K562 (cell line): ENCODE results near the gene NAT10.

Experiments
- CHD2 ChIP-seq: IDR thresholded peaks from 2 replicates; pipeline ENCODE4 v1.6.1; 2011; ENCODE audit warnings: low read depth, low read length
- IRF2 ChIP-seq: sonication (generic); formaldehyde crosslinking; IDR thresholded peaks from 2 replicates; pipeline ENCODE4 v1.8.1; 2022; ENCODE audit warnings: mild to moderate bottlenecking, missing genetic modification reagents
- KLF10 ChIP-seq: fragments of 250-450 bp; sonication (Bioruptor Pico); IDR thresholded peaks from 2 replicates; pipeline ENCODE4 v1.6.1; 2021; ENCODE audit warnings: matching md5 sums
- MXI1 ChIP-seq: IDR thresholded peaks from 2 replicates; pipeline ENCODE4 v1.6.1; 2011; ENCODE audit warnings: low read depth, mild to moderate bottlenecking, improper control_type of control experiment, low read length
- MYNN ChIP-seq, 2 experiments: sonication (generic); formaldehyde crosslinking in 1 of 2; IDR thresholded peaks; 2 replicates each; pipeline versions ENCODE4 v1.5.0 to v1.6.1; 2016 to 2020; ENCODE audit warnings: antibody characterized with exemption in 1 of 2, missing genetic modification reagents in 1 of 2
- NELFE ChIP-seq: IDR thresholded peaks from 2 replicates; pipeline ENCODE4 v1.6.1; 2011; ENCODE audit warnings: mild to moderate bottlenecking; ENCODE audit not compliant: insufficient read depth, insufficient read length
- POLR2AphosphoS2 ChIP-seq: IDR thresholded peaks from 2 replicates; pipeline ENCODE4 v1.6.1; 2012; ENCODE audit warnings: low read length, improper control_type of control experiment
- SRSF3 ChIP-seq: fragments of 200-400 bp; formaldehyde crosslinking; IDR thresholded peaks from 2 replicates; pipeline ENCODE4 v1.6.1; 2016; ENCODE audit warnings: mild to moderate bottlenecking, low read length, moderate library complexity; ENCODE audit not compliant: insufficient read depth
- ZBTB26 ChIP-seq: fragments of 450-650 bp; formaldehyde crosslinking; IDR thresholded peaks from 2 replicates; pipeline ENCODE4 v1.4.0; 2022; ENCODE audit warnings: missing genetic modification characterization
- ZNF175 ChIP-seq: fragments of 200-800 bp; sonication (Bioruptor generic); IDR thresholded peaks from 2 replicates; pipeline ENCODE4 v1.6.1; 2016; ENCODE audit warnings: low read depth, mild to moderate bottlenecking, missing genetic modification characterization, missing compliant biosample characterization
- ZNF23 ChIP-seq: fragments of 250-450 bp; sonication (Bioruptor Pico); IDR thresholded peaks from 2 replicates; pipeline ENCODE4 v1.4.0; 2020; ENCODE audit warnings: mild to moderate bottlenecking
- TF ChIP-seq, protein P1 (sequence below), 3 experiments: IDR thresholded peaks in 2 of 3; conservative IDR thresholded peaks in 1 of 3; 2 replicates each; pipeline ENCODE4 v1.5.1; 2011 to 2012; ENCODE audit warnings: low read length in 3 of 3, mild to moderate bottlenecking in 3 of 3, control low read depth in 2 of 3, improper control_type of control experiment in 1 of 3, inconsistent platforms in 1 of 3, low read depth in 1 of 3, mixed read lengths in 1 of 3, moderate library complexity in 1 of 3; ENCODE audit not compliant: insufficient read depth in 2 of 3

DNA sequence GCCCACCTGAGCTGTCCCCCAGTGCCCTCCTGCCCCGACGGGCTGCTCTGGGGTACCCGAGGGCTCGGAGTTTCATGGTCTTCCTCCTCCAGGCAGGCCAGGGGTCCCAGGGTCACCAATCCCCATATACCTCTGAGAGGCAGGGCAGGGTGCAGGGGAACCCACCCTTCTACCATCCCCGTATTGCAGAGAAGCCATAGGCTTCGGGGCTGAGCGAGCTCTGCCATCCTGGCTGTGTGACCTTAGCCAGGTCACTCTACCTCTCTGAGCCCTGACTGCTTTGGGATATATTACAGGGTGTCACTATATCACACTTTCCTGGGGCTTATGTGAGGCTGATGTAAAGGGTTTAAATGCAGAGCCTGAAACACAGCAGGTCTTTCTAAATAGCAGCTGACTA lies 57.4 kb downstream of the NAT10 start:
- TF ChIP-seq ZNF175 = no peak
- TF ChIP-seq POLR2AphosphoS2 = no peak
- TF ChIP-seq MYNN (IDR thresholded peaks at IDR 0.05) = no peak
- no peak for TF ChIP-seq MYNN (CRISPR knock-in tag; IDR thresholded peaks at IDR 0.05)
- no peak for TF ChIP-seq ZBTB26
- TF ChIP-seq ZNF23 = no peak
- TF ChIP-seq NELFE = no peak
- TF ChIP-seq SRSF3 = no peak
- no peak for TF ChIP-seq MXI1
- TF ChIP-seq, protein P1, sequence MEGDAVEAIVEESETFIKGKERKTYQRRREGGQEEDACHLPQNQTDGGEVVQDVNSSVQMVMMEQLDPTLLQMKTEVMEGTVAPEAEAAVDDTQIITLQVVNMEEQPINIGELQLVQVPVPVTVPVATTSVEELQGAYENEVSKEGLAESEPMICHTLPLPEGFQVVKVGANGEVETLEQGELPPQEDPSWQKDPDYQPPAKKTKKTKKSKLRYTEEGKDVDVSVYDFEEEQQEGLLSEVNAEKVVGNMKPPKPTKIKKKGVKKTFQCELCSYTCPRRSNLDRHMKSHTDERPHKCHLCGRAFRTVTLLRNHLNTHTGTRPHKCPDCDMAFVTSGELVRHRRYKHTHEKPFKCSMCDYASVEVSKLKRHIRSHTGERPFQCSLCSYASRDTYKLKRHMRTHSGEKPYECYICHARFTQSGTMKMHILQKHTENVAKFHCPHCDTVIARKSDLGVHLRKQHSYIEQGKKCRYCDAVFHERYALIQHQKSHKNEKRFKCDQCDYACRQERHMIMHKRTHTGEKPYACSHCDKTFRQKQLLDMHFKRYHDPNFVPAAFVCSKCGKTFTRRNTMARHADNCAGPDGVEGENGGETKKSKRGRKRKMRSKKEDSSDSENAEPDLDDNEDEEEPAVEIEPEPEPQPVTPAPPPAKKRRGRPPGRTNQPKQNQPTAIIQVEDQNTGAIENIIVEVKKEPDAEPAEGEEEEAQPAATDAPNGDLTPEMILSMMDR (IDR thresholded peaks at IDR 0.05 in 2 of 3, conservative IDR thresholded peaks at IDR 0.05 in 1 of 3; ENCODE audit: insufficient read depth in 2 of 3, low read depth in 1 of 3, low read length in 3 of 3) = no peak
- no peak for TF ChIP-seq CHD2
- TF ChIP-seq KLF10 (CRISPR knock-in tag) = no peak
- no peak for TF ChIP-seq IRF2
